NCI-H1417 (cell line): ENCODE measurements around the gene DPY19L2.
"Not testable (repeated sequence)": the region's sequence is repeated elsewhere in the genome, so short reads cannot be mapped to it uniquely, and the experiment has no call there.

ENCODE experiments used
- DNase-seq, 3 experiments: peaks; one replicate each; lab custom pipeline; 2025; lab: John Stamatoyannopoulos, UW

DPY19L2 gene

GRCh38 chr12:63668028-63668799, at the start of gene DPY19L2:
Gene DPY19L2 (minus strand): TSS chr12:63668493. CDS start chr12:63668393, 100 bp downstream.
- peak; percentile 90 to 97 (median 95) for DNase-seq

DNA sequence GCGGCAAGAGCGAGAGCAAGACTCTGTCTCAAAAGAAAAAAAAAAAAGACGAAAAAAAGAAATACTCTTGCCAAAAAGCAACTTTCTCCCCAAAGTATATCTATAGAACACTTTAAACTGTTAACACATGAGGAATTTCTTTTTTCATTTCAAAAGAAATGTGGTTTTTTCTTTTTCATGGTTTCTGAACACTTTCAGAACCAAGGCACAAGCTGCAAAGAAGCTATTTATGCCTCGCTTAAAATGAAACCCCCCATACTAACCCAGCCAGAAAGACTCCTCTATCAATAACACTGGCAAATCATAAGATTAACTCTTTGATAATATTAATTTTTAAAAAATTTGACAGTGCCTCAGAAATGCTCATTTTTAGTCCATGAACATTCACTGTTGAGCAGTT, 48.6 kb upstream of the DPY19L2 start:
- DNase-seq = not testable (repeated sequence)

DNA sequence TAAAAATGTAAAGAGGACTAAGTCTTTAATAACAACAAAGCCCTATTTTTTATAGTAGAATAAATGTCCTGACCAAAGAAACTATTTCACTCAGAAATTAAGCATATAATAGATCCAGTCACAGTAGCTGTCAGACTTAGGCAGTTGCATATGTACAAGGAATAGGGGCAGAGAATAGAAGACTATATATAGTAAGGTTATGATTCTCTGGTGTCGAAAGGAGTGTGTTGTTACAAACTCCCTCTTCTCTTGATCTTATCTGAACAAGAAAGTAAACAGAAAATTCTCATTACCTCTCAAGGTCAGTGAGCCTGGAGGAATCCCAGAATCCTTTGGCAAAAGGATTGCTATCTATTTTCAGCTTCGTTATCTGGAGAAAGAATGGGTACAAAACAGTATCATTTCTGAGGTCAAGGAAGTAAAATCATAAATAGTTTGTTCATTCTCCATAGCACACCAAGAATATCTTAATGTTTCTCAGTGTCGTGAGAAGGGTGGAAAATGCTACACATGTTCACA, 46.9 kb upstream of the DPY19L2 start:
- DNase-seq = not testable (repeated sequence)

- peak in 1 of 3 experiments; percentile 26 for DNase-seq
Observed at GRCh38 chr12:63714409-63714808, 46.1 kb upstream of the DPY19L2 start.

DNA sequence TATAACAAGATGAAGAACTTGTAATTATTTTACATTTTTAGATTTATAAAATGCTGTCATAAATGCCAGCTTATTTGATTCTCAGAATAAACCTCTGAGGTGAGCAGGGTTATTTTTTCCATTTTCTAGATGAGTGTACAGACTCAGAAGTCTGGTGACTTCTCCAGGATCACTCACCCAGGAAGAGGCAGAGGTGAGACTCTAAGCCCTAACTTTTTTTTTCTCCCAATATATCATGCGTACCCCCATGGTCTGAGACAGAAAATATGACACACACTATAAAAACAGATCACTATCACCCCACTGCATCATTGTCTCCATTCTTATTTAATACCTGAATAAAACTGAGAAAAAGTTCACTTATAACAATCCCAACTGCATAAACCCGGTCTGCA, 45.4 kb upstream of the DPY19L2 start:
- DNase-seq = not testable (repeated sequence)

- not testable (repeated sequence) for DNase-seq
Observed at GRCh38 chr12:63712979-63713680, 44.8 kb upstream of the DPY19L2 start.

DNA sequence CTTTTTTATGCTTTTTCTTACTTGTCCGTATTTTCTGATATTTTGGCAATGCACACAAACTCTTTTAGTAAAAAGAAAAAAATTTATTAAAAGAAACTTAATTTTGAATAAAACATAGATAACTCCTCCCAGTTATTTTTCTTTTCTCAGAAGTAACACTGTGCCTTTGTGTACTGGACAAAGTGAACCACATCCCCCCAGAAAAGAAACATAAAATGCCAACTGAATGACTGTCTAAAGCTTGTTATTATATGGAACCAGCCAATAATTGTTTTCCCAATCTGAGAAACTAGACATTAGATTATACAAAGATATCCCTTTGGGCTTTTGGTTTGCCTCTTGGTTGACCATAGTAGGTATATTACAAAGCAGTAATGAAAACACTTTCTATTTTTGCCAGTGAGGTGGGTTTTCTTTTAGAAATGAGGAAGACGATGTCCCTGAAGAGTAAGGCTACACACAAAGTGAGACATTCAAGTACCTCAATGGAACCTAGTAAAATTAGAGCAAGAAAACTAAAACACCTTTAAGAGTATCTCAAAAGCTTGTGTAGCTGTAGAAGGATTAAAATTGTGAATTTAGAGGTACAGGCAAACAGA, 44.2 kb upstream of the DPY19L2 start:
- DNase-seq = not testable (repeated sequence)

DNA sequence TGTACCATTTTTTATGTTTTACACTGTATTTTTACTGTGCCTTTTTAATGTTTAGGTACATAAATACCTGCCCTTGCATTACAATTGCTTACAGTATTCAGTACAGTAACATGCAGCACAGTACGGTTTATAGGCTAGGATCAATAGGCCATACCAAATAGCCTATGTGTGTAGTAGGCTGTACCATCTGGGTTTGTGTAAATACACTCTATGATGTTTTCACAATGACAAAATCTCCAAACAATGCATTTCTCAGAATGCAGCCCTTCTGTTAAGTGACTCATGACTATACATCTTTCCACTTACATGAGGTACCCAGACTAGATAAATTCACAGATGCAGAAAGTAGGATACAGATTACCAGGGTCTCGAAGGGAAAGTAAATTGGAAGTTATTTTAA, 43.0 kb upstream of the DPY19L2 start:
- not testable (repeated sequence) for DNase-seq

DNA sequence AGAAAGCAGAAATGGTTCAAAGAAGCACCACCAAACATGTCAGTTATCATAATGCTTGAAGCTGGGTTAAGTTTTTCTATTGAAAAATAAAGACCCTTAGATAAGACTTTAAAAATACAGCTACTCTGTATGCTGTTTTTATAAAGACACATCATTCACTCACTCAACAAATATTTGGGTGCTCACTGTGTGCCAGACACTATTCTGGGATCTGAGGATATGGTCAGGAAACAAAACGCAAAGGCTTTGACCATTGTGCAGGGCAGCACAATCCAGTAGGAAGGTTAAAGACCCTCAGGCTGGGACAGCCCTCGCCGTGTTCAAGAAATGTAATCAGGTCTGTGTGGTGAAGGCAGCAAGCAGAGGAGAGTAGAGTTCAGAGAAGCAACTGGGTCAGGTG, 38.0 kb upstream of the DPY19L2 start:
- no peak for DNase-seq

- DNase-seq = peak in 1 of 3 experiments; percentile 13
Observed at GRCh38 chr12:63699678-63700382, 31.5 kb upstream of the DPY19L2 start.

GRCh38 chr12:63699011-63699410, 30.7 kb upstream of the DPY19L2 start:
- DNase-seq = not testable (repeated sequence)

DNA sequence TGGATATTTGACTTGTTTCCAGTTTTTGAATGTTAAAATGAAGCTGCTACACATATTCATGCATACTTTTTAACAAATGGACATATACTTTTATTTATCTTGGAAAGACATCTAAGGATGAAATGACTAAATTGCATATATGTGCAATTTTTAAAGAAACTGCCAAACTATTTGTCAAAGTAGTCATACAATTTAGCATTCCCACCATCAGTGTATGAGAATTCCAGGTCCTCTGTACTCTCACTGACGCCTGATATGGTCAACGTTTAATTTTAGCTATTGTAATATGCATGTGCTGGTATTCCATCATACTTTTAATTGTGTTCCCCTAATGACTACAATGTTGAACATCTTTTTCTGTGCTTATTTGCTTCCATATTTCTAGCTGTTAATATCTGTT, 22.5 kb upstream of the DPY19L2 start:
- DNase-seq = not testable (repeated sequence)

DNA sequence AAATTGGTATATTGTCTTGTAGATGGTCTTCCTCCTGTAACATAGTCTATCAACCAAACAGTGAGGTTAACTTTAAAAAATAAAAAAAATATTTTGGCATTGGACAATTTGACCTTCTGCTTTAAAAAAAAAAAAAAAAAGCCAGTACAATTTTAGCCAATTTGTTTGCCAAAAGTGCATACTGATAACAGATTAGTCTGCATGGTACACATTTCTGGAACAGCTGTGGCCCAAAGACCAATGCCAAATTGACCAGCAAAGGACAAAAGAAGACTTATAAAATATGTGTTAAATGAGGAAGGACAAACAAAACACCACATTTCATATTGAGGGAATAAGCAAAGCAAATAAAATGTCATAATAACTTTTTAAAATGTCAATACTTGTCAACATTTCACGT, 20.8 kb upstream of the DPY19L2 start:
- not testable (repeated sequence) for DNase-seq

GRCh38 chr12:63686623-63687022, 18.3 kb upstream of the DPY19L2 start:
- not testable (repeated sequence) for DNase-seq

- DNase-seq = not testable (repeated sequence)
Observed at GRCh38 chr12:63685789-63686188, 17.5 kb upstream of the DPY19L2 start.

DNA sequence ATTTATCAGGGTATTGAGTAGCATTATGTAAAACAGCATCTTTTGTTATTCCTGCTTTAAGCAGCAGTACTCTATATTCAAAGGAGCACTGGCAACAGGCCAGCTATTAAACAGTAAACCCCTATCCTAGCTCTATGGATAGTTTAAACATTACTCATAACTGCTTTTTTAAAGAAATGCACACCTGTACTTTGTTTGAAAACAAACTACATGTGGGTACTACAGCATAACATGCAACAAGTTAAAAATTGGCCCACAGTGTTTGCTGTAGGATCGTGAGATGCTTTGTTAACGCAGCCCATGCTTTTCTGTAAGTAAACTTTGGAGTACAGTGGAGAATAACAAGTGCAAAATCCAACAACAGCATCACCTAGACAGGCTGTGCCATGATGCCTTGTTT, 14.3 kb upstream of the DPY19L2 start:
- DNase-seq = peak in 1 of 3 experiments; percentile 22

DNA sequence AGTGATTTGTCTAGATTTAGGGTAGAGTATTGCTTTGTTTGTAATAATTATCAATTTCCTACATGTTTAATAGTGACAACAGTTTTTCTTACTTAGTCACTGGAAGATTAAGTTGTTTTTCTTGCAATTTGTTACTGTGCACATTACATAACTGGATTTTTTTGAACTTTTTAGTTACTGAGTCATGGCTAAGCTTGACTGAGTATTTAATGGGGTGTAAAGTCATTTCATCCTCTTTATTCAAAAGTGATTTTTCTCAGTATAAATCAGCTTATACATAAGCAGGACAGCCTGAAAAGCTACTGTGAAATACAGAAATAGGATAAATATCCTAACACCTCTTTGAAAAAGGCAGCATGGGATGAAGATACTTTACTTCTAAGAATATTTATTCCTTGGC, 12.5 kb upstream of the DPY19L2 start:
- DNase-seq = not testable (repeated sequence)

GRCh38 chr12:63672550-63672949, 4.3 kb upstream of the DPY19L2 start:
- DNase-seq = peak in 2 of 3 experiments; percentile 14 to 28

GRCh38 chr12:63669936-63670335, 1.6 kb upstream of the DPY19L2 start:
- DNase-seq = not testable (repeated sequence)

DNA sequence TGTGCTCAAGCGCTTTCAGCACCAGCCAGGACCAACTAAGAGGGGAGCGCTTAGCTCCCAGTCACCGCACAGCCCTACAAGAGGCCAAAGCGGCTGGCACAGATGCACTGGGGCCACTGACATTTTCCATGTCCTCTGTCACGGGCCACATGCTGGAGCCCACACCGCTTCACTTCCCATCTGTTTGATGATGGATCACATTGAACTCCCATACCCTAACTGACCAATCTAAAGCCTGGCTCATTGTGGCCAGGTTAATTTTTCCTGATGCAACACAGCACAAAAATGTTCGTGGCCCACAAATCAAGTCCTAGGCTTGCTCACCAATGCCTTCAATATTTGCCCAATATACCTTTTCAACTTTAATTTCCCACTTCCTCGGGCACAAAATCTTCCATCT, 1.1 kb upstream of the DPY19L2 start:
- not testable (repeated sequence) for DNase-seq

- DNase-seq = peak in 1 of 3 experiments; percentile 42
Observed at GRCh38 chr12:63668800-63669365, 590 bp upstream of the DPY19L2 start.
